Effector CD8-positive, alpha-beta T cell (primary cell): Measurements from ENCODE around the gene TCF7L1.
"Not testable (repeated sequence)": the region's sequence is repeated elsewhere in the genome, so short reads cannot be mapped to it uniquely, and the experiment has no call there.

Source experiments
- DNase-seq: peaks from one replicate; lab custom pipeline; 2025; lab: John Stamatoyannopoulos, UW

TCF7L1 gene

GRCh38 chr2:85286918-85287317 lies 153.7 kb downstream of the TCF7L1 start:
- DNase-seq = no peak

- no peak for DNase-seq
Observed at GRCh38 chr2:85287721-85288120, 154.5 kb downstream of the TCF7L1 start.

- DNase-seq = no peak
Observed at GRCh38 chr2:85288244-85288725, 155.1 kb downstream of the TCF7L1 start.

- no peak for DNase-seq
Observed at GRCh38 chr2:85291425-85292023, 158.3 kb downstream of the TCF7L1 start.

- DNase-seq = no peak
Observed at GRCh38 chr2:85302121-85302520, 168.9 kb downstream of the TCF7L1 start.

GRCh38 chr2:85303780-85304531 lies 170.8 kb downstream of the TCF7L1 start:
- DNase-seq = no peak

- no peak for DNase-seq
Observed at GRCh38 chr2:85307527-85307897, 174.3 kb downstream of the TCF7L1 start.

- DNase-seq = no peak
Observed at GRCh38 chr2:85308201-85308600, 175.0 kb downstream of the TCF7L1 start.

GRCh38 chr2:85308896-85309555 lies 175.8 kb downstream of the TCF7L1 start:
- DNase-seq = no peak

- DNase-seq = no peak
Observed at GRCh38 chr2:85309699-85310321, 176.6 kb downstream of the TCF7L1 start.

GRCh38 chr2:85310330-85310729 lies 177.1 kb downstream of the TCF7L1 start:
- no peak for DNase-seq

GRCh38 chr2:85312404-85312803 lies 179.2 kb downstream of the TCF7L1 start:
- no peak for DNase-seq

- no peak for DNase-seq
Observed at GRCh38 chr2:85314884-85315242, 181.7 kb downstream of the TCF7L1 start.

GRCh38 chr2:85315921-85316320 lies 182.7 kb downstream of the TCF7L1 start:
- DNase-seq = not testable (repeated sequence)

- DNase-seq = no peak
Observed at GRCh38 chr2:85318222-85319074, 185.3 kb downstream of the TCF7L1 start.

GRCh38 chr2:85319796-85320195 lies 186.6 kb downstream of the TCF7L1 start:
- no peak for DNase-seq

- DNase-seq = no peak
Observed at GRCh38 chr2:85323351-85323987, 190.3 kb downstream of the TCF7L1 start.

- DNase-seq = not testable (repeated sequence)
Observed at GRCh38 chr2:85323988-85324367, 190.8 kb downstream of the TCF7L1 start.

- DNase-seq = no peak
Observed at GRCh38 chr2:85324639-85325465, 191.7 kb downstream of the TCF7L1 start.

GRCh38 chr2:85325466-85325811 lies 192.2 kb downstream of the TCF7L1 start:
- DNase-seq = no peak
